Fibroblast of lung (primary cell): ENCODE data around the gene TPD52L3. TPM values are rescaled to one million over a fixed set of nuclear protein-coding genes. Genes with fewer than 3 reads are reported as not detected.

Experiments used
- DNase-seq, 2 donors: peaks; one replicate each; pipeline versions ENCODE4 v3.0.0 to v3.0.0-alpha.2; 2010; ENCODE audit warnings: low read depth in 2 of 2
- H2AFZ ChIP-seq: 2 replicates; pipeline ENCODE4 v1.5.1; 2012; ENCODE audit warnings: low read length, control low read depth, inconsistent platforms
- H3K27ac ChIP-seq: 2 replicates; pipeline ENCODE4 v1.5.1; 2011; ENCODE audit warnings: low read length, control low read depth; ENCODE audit not compliant: insufficient read depth
- H3K27me3 ChIP-seq: 2 replicates; pipeline ENCODE4 v1.5.1; 2011; ENCODE audit warnings: mild to moderate bottlenecking, low read length; ENCODE audit not compliant: control insufficient read depth, insufficient read depth
- H3K36me3 ChIP-seq: 2 replicates; pipeline ENCODE4 v1.5.1; 2011; ENCODE audit warnings: low read length; ENCODE audit not compliant: control insufficient read depth, insufficient read depth
- H3K4me1 ChIP-seq: 2 replicates; pipeline ENCODE4 v1.5.1; 2011; ENCODE audit warnings: low read length; ENCODE audit not compliant: control insufficient read depth, insufficient read depth; ENCODE audit errors: extremely low read depth
- H3K4me2 ChIP-seq: 2 replicates; pipeline ENCODE4 v1.5.1; 2011; ENCODE audit warnings: low read length, control low read depth; ENCODE audit not compliant: insufficient read depth; ENCODE audit errors: extremely low read depth
- H3K4me3 ChIP-seq, 4 experiments: fragments of 200-600 bp in 1 of 4; sonication (generic) in 1 of 4; replicated peaks in 1 of 4; 2 replicates each; pipeline ENCODE4 v1.5.1; 2011 to 2016; ENCODE audit warnings: low read length in 4 of 4, low read depth in 3 of 4, mild to moderate bottlenecking in 3 of 4, control low read depth in 2 of 4, inconsistent platforms in 1 of 4, mixed read lengths in 1 of 4; ENCODE audit not compliant: insufficient read depth in 1 of 4; ENCODE audit errors: control extremely low read depth in 1 of 4
- H3K79me2 ChIP-seq: 2 replicates; pipeline ENCODE4 v1.5.1; 2012; ENCODE audit warnings: mild to moderate bottlenecking, low read length, inconsistent platforms; ENCODE audit not compliant: control insufficient read depth, insufficient read depth
- H3K9ac ChIP-seq: 2 replicates; pipeline ENCODE4 v1.5.1; 2011; ENCODE audit warnings: mild to moderate bottlenecking, low read length, control low read depth; ENCODE audit not compliant: insufficient read depth
- H3K9me3 ChIP-seq: 2 replicates; pipeline ENCODE4 v1.5.1; 2012; ENCODE audit warnings: low read depth, low read length; ENCODE audit not compliant: control insufficient read depth, insufficient read depth
- H4K20me1 ChIP-seq: 2 replicates; pipeline ENCODE4 v1.5.1; 2011; ENCODE audit warnings: low read length; ENCODE audit not compliant: control insufficient read depth, insufficient read depth; ENCODE audit errors: extremely low read depth
- EZH2 ChIP-seq: IDR thresholded peaks from 2 replicates; pipeline ENCODE4 v1.5.1; 2012; ENCODE audit warnings: low read length, control low read depth, mild to moderate bottlenecking; ENCODE audit errors: missing control alignments
- polyA plus RNA-seq, 2 donors: library from polyadenylated mRNA; depleted of rRNA in 1 of 2; stranded (reverse) in 1 of 2; unstranded in 1 of 2; fragments of >200 nt; gene quantifications; 2 replicates each; pipeline ENCODE4 v1.2.1, GENCODE V29; 2011 to 2012; ENCODE audit warnings: missing spikeins in 1 of 2
- total RNA-seq: library from RNA; depleted of rRNA; stranded (reverse); fragments of >200 nt; gene quantifications from 2 replicates; pipeline ENCODE4 v1.2.1, GENCODE V29; 2014
- TF ChIP-seq, protein P1 (sequence below), 2 donors: IDR thresholded peaks in 1 of 2; conservative IDR thresholded peaks in 1 of 2; 1 replicate in 1 of 2; 2 replicates in 1 of 2; pipeline ENCODE4 v1.5.1; 2011 to 2012; ENCODE audit warnings: low read length in 2 of 2, control low read depth in 1 of 2, inconsistent platforms in 1 of 2, low read depth in 1 of 2, mild to moderate bottlenecking in 1 of 2

The TPD52L3 gene
- total and polyA plus RNA-seq, 2 donors (not counting 1 experiment from before 2014, with no cell fraction given): not detected

- Histone ChIP-seq H3K27me3 (no peaks in the 10 kb centered on the region), H3K36me3 (no peaks in the 10 kb centered on the region), H3K4me3 (no peak overlapping the region), H3K27ac (no peak overlapping the region), H3K9me3 (no peaks in the 10 kb centered on the region), H3K9ac (no peak overlapping the region), H3K79me2 (no peaks in the 10 kb centered on the region), H4K20me1 (no peaks in the 10 kb centered on the region), H3K4me1 (peaks cover 10% of the 10 kb centered on the region), H3K4me2 (no peak overlapping the region), H2AFZ (no peak overlapping the region)
- no peak for DNase-seq
- no peak for TF ChIP-seq EZH2
- TF ChIP-seq, protein P1, sequence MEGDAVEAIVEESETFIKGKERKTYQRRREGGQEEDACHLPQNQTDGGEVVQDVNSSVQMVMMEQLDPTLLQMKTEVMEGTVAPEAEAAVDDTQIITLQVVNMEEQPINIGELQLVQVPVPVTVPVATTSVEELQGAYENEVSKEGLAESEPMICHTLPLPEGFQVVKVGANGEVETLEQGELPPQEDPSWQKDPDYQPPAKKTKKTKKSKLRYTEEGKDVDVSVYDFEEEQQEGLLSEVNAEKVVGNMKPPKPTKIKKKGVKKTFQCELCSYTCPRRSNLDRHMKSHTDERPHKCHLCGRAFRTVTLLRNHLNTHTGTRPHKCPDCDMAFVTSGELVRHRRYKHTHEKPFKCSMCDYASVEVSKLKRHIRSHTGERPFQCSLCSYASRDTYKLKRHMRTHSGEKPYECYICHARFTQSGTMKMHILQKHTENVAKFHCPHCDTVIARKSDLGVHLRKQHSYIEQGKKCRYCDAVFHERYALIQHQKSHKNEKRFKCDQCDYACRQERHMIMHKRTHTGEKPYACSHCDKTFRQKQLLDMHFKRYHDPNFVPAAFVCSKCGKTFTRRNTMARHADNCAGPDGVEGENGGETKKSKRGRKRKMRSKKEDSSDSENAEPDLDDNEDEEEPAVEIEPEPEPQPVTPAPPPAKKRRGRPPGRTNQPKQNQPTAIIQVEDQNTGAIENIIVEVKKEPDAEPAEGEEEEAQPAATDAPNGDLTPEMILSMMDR (conservative IDR thresholded peaks at IDR 0.05 in 1 of 2, IDR thresholded peaks at IDR 0.05 in 1 of 2; ENCODE audit: low read depth in 1 of 2, low read length in 2 of 2): no peak
Observed at GRCh38 chr9:6356441-6356840, 28.3 kb downstream of the TPD52L3 start.

DNA sequence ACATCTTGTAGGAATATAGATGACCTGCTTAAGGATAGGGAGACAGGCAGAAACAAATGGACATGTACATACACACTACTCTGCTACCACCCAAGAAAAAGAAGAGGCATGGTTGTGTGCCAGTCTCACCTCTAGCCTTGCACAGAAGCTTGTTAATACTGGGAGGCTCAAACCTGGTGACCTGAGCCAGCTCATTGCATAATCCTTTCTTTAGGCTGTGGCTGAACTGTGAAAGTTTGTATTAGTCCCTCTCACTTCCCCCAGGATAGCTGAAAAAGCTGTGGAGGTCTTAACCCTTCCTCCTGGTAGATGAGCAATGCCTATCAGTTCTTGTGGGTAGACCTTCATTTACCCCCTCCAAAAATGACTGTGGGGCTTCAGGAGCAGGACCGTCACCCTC is 28.7 kb downstream of the TPD52L3 start:
- Histone ChIP-seq H3K9ac (no peak overlapping the region), H3K36me3 (no peaks in the 10 kb centered on the region), H3K79me2 (no peaks in the 10 kb centered on the region), H2AFZ (no peak overlapping the region), H4K20me1 (no peaks in the 10 kb centered on the region), H3K9me3 (no peaks in the 10 kb centered on the region), H3K4me3 (no peak overlapping the region), H3K4me2 (no peak overlapping the region), H3K4me1 (peaks cover 10% of the 10 kb centered on the region), H3K27me3 (no peaks in the 10 kb centered on the region), H3K27ac (no peak overlapping the region)
- DNase-seq: no peak
- no peak for TF ChIP-seq EZH2
- TF ChIP-seq, protein P1 (conservative IDR thresholded peaks at IDR 0.05 in 1 of 2, IDR thresholded peaks at IDR 0.05 in 1 of 2; ENCODE audit: low read depth in 1 of 2, low read length in 2 of 2): no peak

- Histone ChIP-seq H3K9me3 (no peaks in the 10 kb centered on the region), H3K79me2 (no peaks in the 10 kb centered on the region), H3K4me3 (no peak overlapping the region), H3K4me2 (no peak overlapping the region), H3K36me3 (no peaks in the 10 kb centered on the region), H3K4me1 (peaks cover 3% of the 10 kb centered on the region), H3K27ac (no peak overlapping the region), H3K27me3 (no peaks in the 10 kb centered on the region), H3K9ac (no peak overlapping the region), H4K20me1 (no peaks in the 10 kb centered on the region), H2AFZ (no peak overlapping the region)
- DNase-seq: peak in 1 of 2 donors; percentile 27
- TF ChIP-seq EZH2: no peak
- TF ChIP-seq, protein P1 (conservative IDR thresholded peaks at IDR 0.05 in 1 of 2, IDR thresholded peaks at IDR 0.05 in 1 of 2; ENCODE audit: low read depth in 1 of 2, low read length in 2 of 2): no peak
Observed at GRCh38 chr9:6367128-6367890, 39.1 kb downstream of the TPD52L3 start.
